Astrocyte (in vitro differentiated cells and primary cell): ENCODE results near the gene NTN1. TPM values are rescaled to one million over a fixed set of nuclear protein-coding genes. Genes with fewer than 3 reads are reported as not detected.

Experiments
- DNase-seq: peaks from one replicate; pipeline ENCODE4 v3.0.0-alpha.2; 2010; ENCODE audit warnings: low read depth
- FAIRE-seq: peaks from 2 replicates; lab custom pipeline; 2011; peaks lifted over from hg19 to GRCh38; lab: Jason Lieb, UNC
- H2AFZ ChIP-seq: 2 replicates; pipeline ENCODE4 v1.6.0; 2012; ENCODE audit warnings: low read depth, low read length, inconsistent platforms
- H3K27ac ChIP-seq: 2 replicates; pipeline ENCODE4 v1.5.1; 2011; ENCODE audit warnings: low read depth, low read length, inconsistent platforms
- H3K27me3 ChIP-seq: 2 replicates; pipeline ENCODE4 v1.6.0; 2011; ENCODE audit warnings: low read length, inconsistent platforms; ENCODE audit not compliant: insufficient read depth
- H3K36me3 ChIP-seq: 2 replicates; pipeline ENCODE4 v1.5.1; 2011; ENCODE audit warnings: low read length, inconsistent platforms; ENCODE audit not compliant: insufficient read depth
- H3K4me1 ChIP-seq: 2 replicates; pipeline ENCODE4 v1.5.1; 2011; ENCODE audit warnings: low read length, inconsistent platforms; ENCODE audit not compliant: insufficient read depth
- H3K4me2 ChIP-seq: 2 replicates; pipeline ENCODE4 v1.6.0; 2012; ENCODE audit warnings: low read length, inconsistent platforms
- H3K4me3 ChIP-seq: 2 replicates; pipeline ENCODE4 v1.5.1; 2011; ENCODE audit warnings: low read depth, mild to moderate bottlenecking, low read length, inconsistent platforms; ENCODE audit not compliant: insufficient read depth
- H3K79me2 ChIP-seq: 2 replicates; pipeline ENCODE4 v1.6.0; 2012; ENCODE audit warnings: mild to moderate bottlenecking, low read length, inconsistent platforms; ENCODE audit not compliant: insufficient read depth
- H3K9ac ChIP-seq: 2 replicates; pipeline ENCODE4 v1.6.0; 2012; ENCODE audit warnings: mild to moderate bottlenecking, low read length, inconsistent platforms
- H3K9me3 ChIP-seq: 2 replicates; pipeline ENCODE4 v1.5.1; 2012; ENCODE audit warnings: low read depth, mild to moderate bottlenecking, low read length, inconsistent platforms; ENCODE audit not compliant: insufficient read depth
- H4K20me1 ChIP-seq: 2 replicates; pipeline ENCODE4 v1.6.0; 2012; ENCODE audit warnings: low read length, inconsistent platforms; ENCODE audit not compliant: insufficient read depth
- H3K27ac Mint-ChIP-seq: one replicate; pipeline ENCODE4 v1.8.0; 2021; ENCODE audit warnings: mild to moderate bottlenecking, mixed read lengths; ENCODE audit not compliant: unreplicated experiment
- H3K27me3 Mint-ChIP-seq: one replicate; pipeline ENCODE4 v1.8.0; 2021; ENCODE audit warnings: low read depth, mixed read lengths; ENCODE audit not compliant: unreplicated experiment
- H3K36me3 Mint-ChIP-seq: one replicate; pipeline ENCODE4 v1.8.0; 2021; ENCODE audit warnings: low read depth, mixed read lengths; ENCODE audit not compliant: unreplicated experiment
- H3K4me1 Mint-ChIP-seq: one replicate; pipeline ENCODE4 v1.8.0; 2021; ENCODE audit warnings: low read depth, mixed read lengths; ENCODE audit not compliant: unreplicated experiment
- H3K4me3 Mint-ChIP-seq: one replicate; pipeline ENCODE4 v1.8.0; 2021; ENCODE audit warnings: mild to moderate bottlenecking, moderate library complexity, mixed read lengths; ENCODE audit not compliant: unreplicated experiment
- H3K9me3 Mint-ChIP-seq: one replicate; pipeline ENCODE4 v1.8.0; 2021; ENCODE audit warnings: mild to moderate bottlenecking, mixed read lengths; ENCODE audit not compliant: unreplicated experiment
- CTCF ChIP-seq: IDR thresholded peaks from 2 replicates; pipeline ENCODE4 v1.5.1; 2011; ENCODE audit warnings: low read depth, mild to moderate bottlenecking, inconsistent platforms, low read length, moderate library complexity; ENCODE audit not compliant: insufficient read depth
- EZH2 ChIP-seq: IDR thresholded peaks from 2 replicates; pipeline ENCODE4 v1.6.1; 2012; ENCODE audit warnings: mild to moderate bottlenecking, low read length, inconsistent platforms; ENCODE audit not compliant: insufficient read depth
- total RNA-seq: library from RNA; stranded (reverse); gene quantifications from 2 replicates; pipeline ENCODE4 v1.2.1, GENCODE V29; 2021

NTN1 gene
- total RNA-seq, 1 donor from 2014 or later, result 9.8 TPM

GRCh38 chr17:9090641-9091096, 69.4 kb downstream of the NTN1 start:
- Histone ChIP-seq H3K36me3 (no peaks in the 10 kb centered on the region), H3K27ac (no peak overlapping the region), H3K4me3 (no peak overlapping the region), H3K79me2 (no peaks in the 10 kb centered on the region), H2AFZ (no peak overlapping the region), H3K9me3 (no peaks in the 10 kb centered on the region), H3K4me1 (no peaks in the 10 kb centered on the region), H4K20me1 (no peaks in the 10 kb centered on the region), H3K27me3 (no peaks in the 10 kb centered on the region), H3K4me2 (no peak overlapping the region), H3K9ac (no peak overlapping the region)
- no peak for TF ChIP-seq EZH2
- TF ChIP-seq CTCF, result no peak
- Mint-ChIP-seq H3K36me3 (no peaks in the 10 kb centered on the region), H3K9me3 (no peaks in the 10 kb centered on the region), H3K4me3 (no peak overlapping the region), H3K4me1 (no peaks in the 10 kb centered on the region), H3K27ac (no peak overlapping the region), H3K27me3 (peaks cover 8% of the 10 kb centered on the region)
- DNase-seq (no peak), FAIRE-seq (no peak)

- Histone ChIP-seq H4K20me1 (no peaks in the 10 kb centered on the region), H3K4me1 (no peaks in the 10 kb centered on the region), H3K9me3 (no peaks in the 10 kb centered on the region), H3K4me3 (no peak overlapping the region), H3K4me2 (no peak overlapping the region), H3K27ac (no peak overlapping the region), H3K36me3 (no peaks in the 10 kb centered on the region), H2AFZ (no peak overlapping the region), H3K79me2 (no peaks in the 10 kb centered on the region), H3K9ac (no peak overlapping the region), H3K27me3 (no peaks in the 10 kb centered on the region)
- no peak overlapping the region for H3K27ac Mint-ChIP-seq
- H3K27me3 Mint-ChIP-seq, result peaks cover 2% of the 10 kb centered on the region
- H3K9me3 Mint-ChIP-seq, result peaks cover 5% of the 10 kb centered on the region
- FAIRE-seq (no peak), DNase-seq (no peak)
- no peaks in the 10 kb centered on the region for H3K36me3 Mint-ChIP-seq
- TF ChIP-seq EZH2 (no peak), CTCF (no peak)
- no peaks in the 10 kb centered on the region for H3K4me1 Mint-ChIP-seq
- no peak overlapping the region for H3K4me3 Mint-ChIP-seq
Measured at GRCh38 chr17:9094193-9094592, 72.9 kb downstream of the NTN1 start.

- Mint-ChIP-seq H3K9me3 (peaks cover 5% of the 10 kb centered on the region), H3K36me3 (no peaks in the 10 kb centered on the region), H3K4me1 (no peaks in the 10 kb centered on the region), H3K27me3 (no peaks in the 10 kb centered on the region), H3K4me3 (no peak overlapping the region), H3K27ac (no peak overlapping the region)
- H2AFZ ChIP-seq, result no peak overlapping the region
- DNase-seq (no peak), FAIRE-seq (no peak)
- no peak overlapping the region for H3K9ac ChIP-seq
- H3K4me3 ChIP-seq, result no peak overlapping the region
- H4K20me1 ChIP-seq, result no peaks in the 10 kb centered on the region
- H3K9me3 ChIP-seq, result no peaks in the 10 kb centered on the region
- H3K27me3 ChIP-seq, result no peaks in the 10 kb centered on the region
- H3K4me1 ChIP-seq, result no peaks in the 10 kb centered on the region
- H3K79me2 ChIP-seq, result no peaks in the 10 kb centered on the region
- no peak overlapping the region for H3K4me2 ChIP-seq
- H3K27ac ChIP-seq, result no peak overlapping the region
- no peaks in the 10 kb centered on the region for H3K36me3 ChIP-seq
- no peak for TF ChIP-seq CTCF
Measured at GRCh38 chr17:9095390-9095789, 74.1 kb downstream of the NTN1 start.
